Measurements from ENCODE around the gene IMMP2L. TPM values are rescaled to one million over a fixed set of nuclear protein-coding genes. Genes with fewer than 3 reads are reported as not detected.

IMMP2L gene
- total and polyA plus RNA-seq, 2 of the 4 experiments (the other 2 are of a cell fraction) = 5.8 to 9.3 TPM

- dilution Hi-C loops (cut with HindIII; ENCODE audit: low sequenced_read_pairs, unreplicated experiment) = no loop called here
- intact Hi-C loops (cut with micrococcal nuclease) = no loop called here
Measured at GRCh38 chr7:110975486-110975885, 586.8 kb downstream of the IMMP2L start.

More at GRCh38 chr7:110975486-110975885, 586.8 kb downstream of the IMMP2L start:
- ChIA-PET CTCF (no interaction called here), POLR2A (ENCODE audit: unreplicated experiment) (no interaction called here)
- no peak overlapping the region for H4K91ac ChIP-seq (ENCODE audit: insufficient read depth, low read depth, low read length)
- no TSS peak for BruUV-seq (replicated peaks)
- no peaks in the 10 kb centered on the region; the same call in 1 of the 2 replicates for H3K9me1 ChIP-seq (ENCODE audit: insufficient read depth, low read length)
- no peak overlapping the region for H3K4me2 ChIP-seq (ENCODE audit: low read depth, low read length)
- ATAC-seq (ENCODE audit: low read depth) (no peak), DNase-seq (no peak)
- peaks cover 2% of the 10 kb centered on the region; the same call in 1 of the 2 replicates for H3K4me1 ChIP-seq (ENCODE audit: control insufficient read depth, insufficient read depth, low read length)
- H3K9me3 ChIP-seq (ENCODE audit: control insufficient read depth, insufficient read depth, low read length) = no peaks in the 10 kb centered on the region
- H4K5ac ChIP-seq (ENCODE audit: low read depth, low read length) = no peak overlapping the region
- no peak overlapping the region for H2BK15ac ChIP-seq (ENCODE audit: low read depth, low read length)
- H3K18ac ChIP-seq (ENCODE audit: low read depth, low read length) = no peak overlapping the region
- no peaks in the 10 kb centered on the region for H3K79me1 ChIP-seq (ENCODE audit: low read depth in 1 of 2, low read length in 2 of 2)
- H3K36me3 ChIP-seq (ENCODE audit: control insufficient read depth, insufficient read depth, low read length) = no peaks in the 10 kb centered on the region
- H3K27ac ChIP-seq (ENCODE audit: insufficient read depth, low read length) = no peak overlapping the region
- H3K23ac ChIP-seq (ENCODE audit: low read depth, low read length) = no peak overlapping the region
- H3K14ac ChIP-seq (replicated peaks; ENCODE audit: low read depth, low read length) = no peak overlapping the region
- in situ Hi-C loops (cut with MboI; ENCODE audit: low sequenced_read_pairs) = no loop called here
- no peak overlapping the region for H4K8ac ChIP-seq (ENCODE audit: low read depth in 2 of 2, low read length in 2 of 2)
- H2BK5ac ChIP-seq (ENCODE audit: low read depth, low read length, poor library complexity, severe bottlenecking) = no peak overlapping the region
- TF ChIP-seq ELK1 (IDR thresholded peaks at IDR 0.05; ENCODE audit: borderline replicate concordance, low read depth, low read length) = no peak
- TF ChIP-seq, protein P1, sequence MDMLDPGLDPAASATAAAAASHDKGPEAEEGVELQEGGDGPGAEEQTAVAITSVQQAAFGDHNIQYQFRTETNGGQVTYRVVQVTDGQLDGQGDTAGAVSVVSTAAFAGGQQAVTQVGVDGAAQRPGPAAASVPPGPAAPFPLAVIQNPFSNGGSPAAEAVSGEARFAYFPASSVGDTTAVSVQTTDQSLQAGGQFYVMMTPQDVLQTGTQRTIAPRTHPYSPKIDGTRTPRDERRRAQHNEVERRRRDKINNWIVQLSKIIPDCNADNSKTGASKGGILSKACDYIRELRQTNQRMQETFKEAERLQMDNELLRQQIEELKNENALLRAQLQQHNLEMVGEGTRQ (IDR thresholded peaks at IDR 0.05; ENCODE audit: low read depth, low read length) = no peak
- TF ChIP-seq RAD21 (IDR thresholded peaks at IDR 0.05; ENCODE audit: low read length) = no peak
- no peak for TF ChIP-seq POLR2A (IDR thresholded peaks at IDR 0.05; ENCODE audit: low read depth, low read length)
- no peak for TF ChIP-seq BHLHE40 (IDR thresholded peaks at IDR 0.05; ENCODE audit: low read depth, low read length)
- TF ChIP-seq FOS (IDR thresholded peaks at IDR 0.05; ENCODE audit: low read depth, low read length) = no peak
- TF ChIP-seq RFX5 (IDR thresholded peaks at IDR 0.05; ENCODE audit: low read depth, low read length) = no peak
- TF ChIP-seq, protein P2, sequence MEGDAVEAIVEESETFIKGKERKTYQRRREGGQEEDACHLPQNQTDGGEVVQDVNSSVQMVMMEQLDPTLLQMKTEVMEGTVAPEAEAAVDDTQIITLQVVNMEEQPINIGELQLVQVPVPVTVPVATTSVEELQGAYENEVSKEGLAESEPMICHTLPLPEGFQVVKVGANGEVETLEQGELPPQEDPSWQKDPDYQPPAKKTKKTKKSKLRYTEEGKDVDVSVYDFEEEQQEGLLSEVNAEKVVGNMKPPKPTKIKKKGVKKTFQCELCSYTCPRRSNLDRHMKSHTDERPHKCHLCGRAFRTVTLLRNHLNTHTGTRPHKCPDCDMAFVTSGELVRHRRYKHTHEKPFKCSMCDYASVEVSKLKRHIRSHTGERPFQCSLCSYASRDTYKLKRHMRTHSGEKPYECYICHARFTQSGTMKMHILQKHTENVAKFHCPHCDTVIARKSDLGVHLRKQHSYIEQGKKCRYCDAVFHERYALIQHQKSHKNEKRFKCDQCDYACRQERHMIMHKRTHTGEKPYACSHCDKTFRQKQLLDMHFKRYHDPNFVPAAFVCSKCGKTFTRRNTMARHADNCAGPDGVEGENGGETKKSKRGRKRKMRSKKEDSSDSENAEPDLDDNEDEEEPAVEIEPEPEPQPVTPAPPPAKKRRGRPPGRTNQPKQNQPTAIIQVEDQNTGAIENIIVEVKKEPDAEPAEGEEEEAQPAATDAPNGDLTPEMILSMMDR (conservative IDR thresholded peaks at IDR 0.05; ENCODE audit: low read depth, low read length) = no peak
- no peak for TF ChIP-seq SMC3 (IDR thresholded peaks at IDR 0.05; ENCODE audit: low read depth, low read length)
- no peak for TF ChIP-seq MXI1 (IDR thresholded peaks at IDR 0.05; ENCODE audit: borderline replicate concordance, low read depth, low read length)
- no peak for TF ChIP-seq NFE2L2 (IDR thresholded peaks at IDR 0.05; ENCODE audit: low read depth, low read length)
- no peak for TF ChIP-seq CEBPB (IDR thresholded peaks at IDR 0.05; ENCODE audit: low read depth, low read length)
- no peak for TF ChIP-seq MAZ (IDR thresholded peaks at IDR 0.05; ENCODE audit: borderline replicate concordance, low read depth, low read length)
- TF ChIP-seq CHD1 (IDR thresholded peaks at IDR 0.05; ENCODE audit: low read depth, low read length) = no peak
- TF ChIP-seq RCOR1 (IDR thresholded peaks at IDR 0.05; ENCODE audit: insufficient replicate concordance, low read length) = no peak
- no peak for TF ChIP-seq MAFK (IDR thresholded peaks at IDR 0.05; ENCODE audit: low read depth, low read length)
- H2AFZ ChIP-seq (replicated peaks; ENCODE audit: low read length, poor library complexity) = no peak overlapping the region
- H3K4ac ChIP-seq (ENCODE audit: low read depth, low read length) = no peak overlapping the region
- H2BK20ac ChIP-seq (ENCODE audit: low read depth, low read length) = no peak overlapping the region
- no peak overlapping the region for H3K4me3 ChIP-seq (ENCODE audit: insufficient read depth, low read depth, low read length)
- no peak overlapping the region for H3K56ac ChIP-seq (ENCODE audit: extremely low read depth, insufficient read depth, low read length)
- H2BK120ac ChIP-seq (ENCODE audit: low read depth, low read length) = no peak overlapping the region
- H3K9ac ChIP-seq (ENCODE audit: low read depth, low read length) = no peak overlapping the region
- no peaks in the 10 kb centered on the region for H3K27me3 ChIP-seq (ENCODE audit: control insufficient read depth, insufficient read depth, low read length)
- no peaks in the 10 kb centered on the region for H4K20me1 ChIP-seq (ENCODE audit: insufficient read depth, low read length)
- H2AK9ac ChIP-seq (replicated peaks; ENCODE audit: low read depth, low read length, poor library complexity) = no peak overlapping the region
- no peak overlapping the region for H2AK5ac ChIP-seq (ENCODE audit: low read depth, low read length)
